GM23338 (cell line): ENCODE results near the gene GALNT11.
"Not testable (repeated sequence)": the region's sequence is repeated elsewhere in the genome, so short reads cannot be mapped to it uniquely, and the experiment has no call there.

Experiments
- EZH2 ChIP-seq: fragments of 200-600 bp; sonication (generic); IDR thresholded peaks from one replicate; pipeline ENCODE4 v1.8.0; 2017; ENCODE audit warnings: antibody characterized with exemption, mild to moderate bottlenecking, low read depth; ENCODE audit not compliant: unreplicated experiment
- TF ChIP-seq, protein P1 (sequence below), 2 experiments: fragments of 200-600 bp in 1 of 2; sonication (generic) in 1 of 2; conservative IDR thresholded peaks; 2 replicates each; pipeline versions ENCODE4 v1.5.1 to v1.6.1; 2016 to 2017; ENCODE audit warnings: antibody characterized with exemption in 2 of 2, low read depth in 2 of 2, mild to moderate bottlenecking in 2 of 2, moderate library complexity in 1 of 2
- TF ChIP-seq, protein P2 (sequence below): fragments of 250-450 bp; sonication (Bioruptor Pico); IDR thresholded peaks from 2 replicates; pipeline ENCODE4 v1.5.0; 2020; ENCODE audit warnings: mild to moderate bottlenecking, moderate library complexity
- TF ChIP-seq, protein P3 (sequence below): IDR thresholded peaks from one replicate; pipeline ENCODE4 v1.6.1; 2018; ENCODE audit warnings: antibody characterized with exemption; ENCODE audit not compliant: unreplicated experiment

DNA sequence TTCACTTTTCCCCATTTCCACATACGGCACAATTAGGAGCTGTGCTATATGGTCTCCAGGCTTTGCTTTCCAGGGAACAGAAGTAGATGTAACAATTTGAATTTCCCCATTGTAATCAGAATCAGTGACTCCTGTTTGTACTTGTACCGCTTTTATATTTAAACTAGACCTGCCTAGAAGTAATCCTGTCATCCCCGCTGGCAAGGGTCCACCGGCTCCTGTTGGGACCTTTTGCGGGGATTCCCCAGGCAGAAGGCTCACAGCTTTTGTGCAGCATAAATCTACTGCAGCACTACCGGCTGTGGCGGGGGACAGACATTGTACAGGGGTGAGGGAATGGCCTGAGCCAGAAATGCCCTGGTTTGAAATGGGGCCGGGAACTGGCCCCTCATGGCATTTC is 17.6 kb downstream of the GALNT11 start:
- TF ChIP-seq, protein P1, sequence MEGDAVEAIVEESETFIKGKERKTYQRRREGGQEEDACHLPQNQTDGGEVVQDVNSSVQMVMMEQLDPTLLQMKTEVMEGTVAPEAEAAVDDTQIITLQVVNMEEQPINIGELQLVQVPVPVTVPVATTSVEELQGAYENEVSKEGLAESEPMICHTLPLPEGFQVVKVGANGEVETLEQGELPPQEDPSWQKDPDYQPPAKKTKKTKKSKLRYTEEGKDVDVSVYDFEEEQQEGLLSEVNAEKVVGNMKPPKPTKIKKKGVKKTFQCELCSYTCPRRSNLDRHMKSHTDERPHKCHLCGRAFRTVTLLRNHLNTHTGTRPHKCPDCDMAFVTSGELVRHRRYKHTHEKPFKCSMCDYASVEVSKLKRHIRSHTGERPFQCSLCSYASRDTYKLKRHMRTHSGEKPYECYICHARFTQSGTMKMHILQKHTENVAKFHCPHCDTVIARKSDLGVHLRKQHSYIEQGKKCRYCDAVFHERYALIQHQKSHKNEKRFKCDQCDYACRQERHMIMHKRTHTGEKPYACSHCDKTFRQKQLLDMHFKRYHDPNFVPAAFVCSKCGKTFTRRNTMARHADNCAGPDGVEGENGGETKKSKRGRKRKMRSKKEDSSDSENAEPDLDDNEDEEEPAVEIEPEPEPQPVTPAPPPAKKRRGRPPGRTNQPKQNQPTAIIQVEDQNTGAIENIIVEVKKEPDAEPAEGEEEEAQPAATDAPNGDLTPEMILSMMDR (conservative IDR thresholded peaks at IDR 0.05; ENCODE audit: low read depth in 2 of 2) = not testable (repeated sequence)
- TF ChIP-seq EZH2 = not testable (repeated sequence)
- TF ChIP-seq, protein P2, sequence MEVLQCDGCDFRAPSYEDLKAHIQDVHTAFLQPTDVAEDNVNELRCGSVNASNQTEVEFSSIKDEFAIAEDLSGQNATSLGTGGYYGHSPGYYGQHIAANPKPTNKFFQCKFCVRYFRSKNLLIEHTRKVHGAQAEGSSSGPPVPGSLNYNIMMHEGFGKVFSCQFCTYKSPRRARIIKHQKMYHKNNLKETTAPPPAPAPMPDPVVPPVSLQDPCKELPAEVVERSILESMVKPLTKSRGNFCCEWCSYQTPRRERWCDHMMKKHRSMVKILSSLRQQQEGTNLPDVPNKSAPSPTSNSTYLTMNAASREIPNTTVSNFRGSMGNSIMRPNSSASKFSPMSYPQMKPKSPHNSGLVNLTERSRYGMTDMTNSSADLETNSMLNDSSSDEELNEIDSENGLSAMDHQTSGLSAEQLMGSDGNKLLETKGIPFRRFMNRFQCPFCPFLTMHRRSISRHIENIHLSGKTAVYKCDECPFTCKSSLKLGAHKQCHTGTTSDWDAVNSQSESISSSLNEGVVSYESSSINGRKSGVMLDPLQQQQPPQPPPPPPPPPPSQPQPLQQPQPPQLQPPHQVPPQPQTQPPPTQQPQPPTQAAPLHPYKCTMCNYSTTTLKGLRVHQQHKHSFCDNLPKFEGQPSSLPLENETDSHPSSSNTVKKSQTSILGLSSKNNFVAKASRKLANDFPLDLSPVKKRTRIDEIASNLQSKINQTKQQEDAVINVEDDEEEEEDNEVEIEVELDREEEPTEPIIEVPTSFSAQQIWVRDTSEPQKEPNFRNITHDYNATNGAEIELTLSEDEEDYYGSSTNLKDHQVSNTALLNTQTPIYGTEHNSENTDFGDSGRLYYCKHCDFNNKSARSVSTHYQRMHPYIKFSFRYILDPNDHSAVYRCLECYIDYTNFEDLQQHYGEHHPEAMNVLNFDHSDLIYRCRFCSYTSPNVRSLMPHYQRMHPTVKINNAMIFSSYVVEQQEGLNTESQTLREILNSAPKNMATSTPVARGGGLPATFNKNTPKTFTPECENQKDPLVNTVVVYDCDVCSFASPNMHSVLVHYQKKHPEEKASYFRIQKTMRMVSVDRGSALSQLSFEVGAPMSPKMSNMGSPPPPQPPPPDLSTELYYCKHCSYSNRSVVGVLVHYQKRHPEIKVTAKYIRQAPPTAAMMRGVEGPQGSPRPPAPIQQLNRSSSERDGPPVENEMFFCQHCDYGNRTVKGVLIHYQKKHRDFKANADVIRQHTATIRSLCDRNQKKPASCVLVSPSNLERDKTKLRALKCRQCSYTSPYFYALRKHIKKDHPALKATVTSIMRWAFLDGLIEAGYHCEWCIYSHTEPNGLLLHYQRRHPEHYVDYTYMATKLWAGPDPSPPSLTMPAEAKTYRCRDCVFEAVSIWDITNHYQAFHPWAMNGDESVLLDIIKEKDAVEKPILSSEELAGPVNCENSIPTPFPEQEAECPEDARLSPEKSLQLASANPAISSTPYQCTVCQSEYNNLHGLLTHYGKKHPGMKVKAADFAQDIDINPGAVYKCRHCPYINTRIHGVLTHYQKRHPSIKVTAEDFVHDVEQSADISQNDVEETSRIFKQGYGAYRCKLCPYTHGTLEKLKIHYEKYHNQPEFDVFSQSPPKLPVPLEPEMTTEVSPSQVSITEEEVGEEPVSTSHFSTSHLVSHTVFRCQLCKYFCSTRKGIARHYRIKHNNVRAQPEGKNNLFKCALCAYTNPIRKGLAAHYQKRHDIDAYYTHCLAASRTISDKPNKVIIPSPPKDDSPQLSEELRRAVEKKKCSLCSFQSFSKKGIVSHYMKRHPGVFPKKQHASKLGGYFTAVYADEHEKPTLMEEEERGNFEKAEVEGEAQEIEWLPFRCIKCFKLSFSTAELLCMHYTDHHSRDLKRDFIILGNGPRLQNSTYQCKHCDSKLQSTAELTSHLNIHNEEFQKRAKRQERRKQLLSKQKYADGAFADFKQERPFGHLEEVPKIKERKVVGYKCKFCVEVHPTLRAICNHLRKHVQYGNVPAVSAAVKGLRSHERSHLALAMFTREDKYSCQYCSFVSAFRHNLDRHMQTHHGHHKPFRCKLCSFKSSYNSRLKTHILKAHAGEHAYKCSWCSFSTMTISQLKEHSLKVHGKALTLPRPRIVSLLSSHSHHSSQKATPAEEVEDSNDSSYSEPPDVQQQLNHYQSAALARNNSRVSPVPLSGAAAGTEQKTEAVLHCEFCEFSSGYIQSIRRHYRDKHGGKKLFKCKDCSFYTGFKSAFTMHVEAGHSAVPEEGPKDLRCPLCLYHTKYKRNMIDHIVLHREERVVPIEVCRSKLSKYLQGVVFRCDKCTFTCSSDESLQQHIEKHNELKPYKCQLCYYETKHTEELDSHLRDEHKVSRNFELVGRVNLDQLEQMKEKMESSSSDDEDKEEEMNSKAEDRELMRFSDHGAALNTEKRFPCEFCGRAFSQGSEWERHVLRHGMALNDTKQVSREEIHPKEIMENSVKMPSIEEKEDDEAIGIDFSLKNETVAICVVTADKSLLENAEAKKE (CRISPR knock-in tag) = not testable (repeated sequence)
- TF ChIP-seq, protein P3, sequence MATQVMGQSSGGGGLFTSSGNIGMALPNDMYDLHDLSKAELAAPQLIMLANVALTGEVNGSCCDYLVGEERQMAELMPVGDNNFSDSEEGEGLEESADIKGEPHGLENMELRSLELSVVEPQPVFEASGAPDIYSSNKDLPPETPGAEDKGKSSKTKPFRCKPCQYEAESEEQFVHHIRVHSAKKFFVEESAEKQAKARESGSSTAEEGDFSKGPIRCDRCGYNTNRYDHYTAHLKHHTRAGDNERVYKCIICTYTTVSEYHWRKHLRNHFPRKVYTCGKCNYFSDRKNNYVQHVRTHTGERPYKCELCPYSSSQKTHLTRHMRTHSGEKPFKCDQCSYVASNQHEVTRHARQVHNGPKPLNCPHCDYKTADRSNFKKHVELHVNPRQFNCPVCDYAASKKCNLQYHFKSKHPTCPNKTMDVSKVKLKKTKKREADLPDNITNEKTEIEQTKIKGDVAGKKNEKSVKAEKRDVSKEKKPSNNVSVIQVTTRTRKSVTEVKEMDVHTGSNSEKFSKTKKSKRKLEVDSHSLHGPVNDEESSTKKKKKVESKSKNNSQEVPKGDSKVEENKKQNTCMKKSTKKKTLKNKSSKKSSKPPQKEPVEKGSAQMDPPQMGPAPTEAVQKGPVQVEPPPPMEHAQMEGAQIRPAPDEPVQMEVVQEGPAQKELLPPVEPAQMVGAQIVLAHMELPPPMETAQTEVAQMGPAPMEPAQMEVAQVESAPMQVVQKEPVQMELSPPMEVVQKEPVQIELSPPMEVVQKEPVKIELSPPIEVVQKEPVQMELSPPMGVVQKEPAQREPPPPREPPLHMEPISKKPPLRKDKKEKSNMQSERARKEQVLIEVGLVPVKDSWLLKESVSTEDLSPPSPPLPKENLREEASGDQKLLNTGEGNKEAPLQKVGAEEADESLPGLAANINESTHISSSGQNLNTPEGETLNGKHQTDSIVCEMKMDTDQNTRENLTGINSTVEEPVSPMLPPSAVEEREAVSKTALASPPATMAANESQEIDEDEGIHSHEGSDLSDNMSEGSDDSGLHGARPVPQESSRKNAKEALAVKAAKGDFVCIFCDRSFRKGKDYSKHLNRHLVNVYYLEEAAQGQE = not testable (repeated sequence)
